Natural killer cell (primary cell): ENCODE measurements around the gene AGGF1. TPM values are rescaled to one million over a fixed set of nuclear protein-coding genes. Genes with fewer than 3 reads are reported as not detected.

Experiments
- ATAC-seq, 3 donors: fragments of 150-1000 bp in 2 of 3; fragments of 200-7000 bp in 1 of 3; cut with Tn5 transposase; 1 replicate in 1 of 3; 2 replicates in 2 of 3; pipeline ENCODE4 v1.10.0; 2021; ENCODE audit warnings: mild to moderate bottlenecking in 2 of 3, moderate library complexity in 2 of 3
- DNase-seq, 2 donors: peaks; one replicate each; pipeline versions ENCODE4 v3.0.0 to v3.0.0-alpha.2; 2013 to 2021; ENCODE audit warnings: mixed read lengths in 1 of 2
- H3K27ac ChIP-seq: one replicate; pipeline ENCODE4 v1.5.1; 2013; ENCODE audit warnings: mild to moderate bottlenecking, low read length
- H3K27me3 ChIP-seq: one replicate; pipeline ENCODE4 v1.6.1; 2013; ENCODE audit warnings: low read length; ENCODE audit not compliant: control insufficient read depth, insufficient read depth
- H3K36me3 ChIP-seq: one replicate; pipeline ENCODE4 v1.6.1; 2013; ENCODE audit warnings: low read length; ENCODE audit not compliant: control insufficient read depth, insufficient read depth
- H3K4me1 ChIP-seq: one replicate; pipeline ENCODE4 v1.6.1; 2013; ENCODE audit warnings: low read length; ENCODE audit not compliant: control insufficient read depth, insufficient read depth
- H3K4me3 ChIP-seq: one replicate; pipeline ENCODE4 v1.5.1; 2013; ENCODE audit warnings: low read length
- H3K9me3 ChIP-seq: one replicate; pipeline ENCODE4 v1.6.1; 2013; ENCODE audit warnings: low read length; ENCODE audit not compliant: control insufficient read depth, insufficient read depth
- H3K27ac Mint-ChIP-seq, 2 donors: one replicate each; pipeline ENCODE4 v1.8.0; 2022; ENCODE audit warnings: mild to moderate bottlenecking in 2 of 2, mixed read lengths in 2 of 2, moderate library complexity in 1 of 2
- H3K27me3 Mint-ChIP-seq, 2 donors: one replicate each; pipeline ENCODE4 v1.8.0; 2022; ENCODE audit warnings: low read depth in 2 of 2, mixed read lengths in 2 of 2
- H3K36me3 Mint-ChIP-seq: one replicate; pipeline ENCODE4 v1.8.0; 2022; ENCODE audit warnings: mixed read lengths
- H3K4me1 Mint-ChIP-seq, 2 donors: one replicate each; pipeline ENCODE4 v1.8.0; 2022; ENCODE audit warnings: mixed read lengths in 2 of 2
- H3K4me3 Mint-ChIP-seq: one replicate; pipeline ENCODE4 v1.8.0; 2022; ENCODE audit warnings: mild to moderate bottlenecking, moderate library complexity, mixed read lengths
- H3K9me3 Mint-ChIP-seq, 2 donors: one replicate each; pipeline ENCODE4 v1.8.0; 2022; ENCODE audit warnings: mixed read lengths in 2 of 2
- WGBS: methylation state at CpG from one replicate; pipeline ENCODE4 v1.1.7; 2013; ENCODE audit warnings: missing lambda C conversion rate; ENCODE audit not compliant: insufficient coverage; 5-methylcytosine and 5-hydroxymethylcytosine counted together
- intact Hi-C: fragments of 100-400 bp; cut with micrococcal nuclease; formaldehyde crosslinking; loops from one replicate; pipeline ENCODE4 v1.14.2; 2022
- total RNA-seq, 4 donors: library from RNA; stranded (reverse); fragments of 120-200 nt in 1 of 4; gene quantifications; one replicate each; pipeline versions ENCODE4 v1.2.3 to v1.2.4, GENCODE V29; 2013 to 2022
- TF ChIP-seq, protein P1 (sequence below): fragments of 200-600 bp; IDR thresholded peaks from one replicate; pipeline ENCODE4 v1.8.0; 2022; ENCODE audit warnings: antibody characterized with exemption

Gene AGGF1
- total RNA-seq, 3 donors from 2014 or later (not counting 1 experiment from before 2014, with no cell fraction given): 13.0 to 22.6 (median 15.0) TPM

DNA sequence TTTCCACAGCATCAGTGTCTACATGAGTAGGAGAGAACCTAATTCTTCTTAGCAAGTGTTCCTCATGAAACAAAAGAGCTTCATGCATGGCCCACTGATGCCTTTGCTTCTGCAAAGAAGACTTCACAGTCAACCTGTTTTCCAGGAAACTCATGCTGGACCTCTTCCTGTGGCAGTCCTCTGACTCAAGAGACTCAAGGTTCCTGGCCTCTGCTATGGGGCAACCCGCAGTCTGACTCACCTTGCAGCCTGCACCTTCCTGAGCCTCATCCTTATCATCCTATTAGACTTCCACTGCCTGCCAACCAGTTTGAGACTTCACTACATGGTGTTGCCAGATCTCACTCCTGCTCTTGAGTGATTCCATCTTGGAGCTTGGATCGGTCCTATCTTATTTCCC is 17.6 kb upstream of the AGGF1 start:
- Mint-ChIP-seq H3K27ac (no peak overlapping the region), H3K4me1 (no peaks in the 10 kb centered on the region), H3K36me3 (no peaks in the 10 kb centered on the region), H3K4me3 (no peak overlapping the region), H3K9me3 (no peaks in the 10 kb centered on the region), H3K27me3 (peaks cover 14 to 27% of the 10 kb centered on the region in 2 donors)
- TF ChIP-seq, protein P1, sequence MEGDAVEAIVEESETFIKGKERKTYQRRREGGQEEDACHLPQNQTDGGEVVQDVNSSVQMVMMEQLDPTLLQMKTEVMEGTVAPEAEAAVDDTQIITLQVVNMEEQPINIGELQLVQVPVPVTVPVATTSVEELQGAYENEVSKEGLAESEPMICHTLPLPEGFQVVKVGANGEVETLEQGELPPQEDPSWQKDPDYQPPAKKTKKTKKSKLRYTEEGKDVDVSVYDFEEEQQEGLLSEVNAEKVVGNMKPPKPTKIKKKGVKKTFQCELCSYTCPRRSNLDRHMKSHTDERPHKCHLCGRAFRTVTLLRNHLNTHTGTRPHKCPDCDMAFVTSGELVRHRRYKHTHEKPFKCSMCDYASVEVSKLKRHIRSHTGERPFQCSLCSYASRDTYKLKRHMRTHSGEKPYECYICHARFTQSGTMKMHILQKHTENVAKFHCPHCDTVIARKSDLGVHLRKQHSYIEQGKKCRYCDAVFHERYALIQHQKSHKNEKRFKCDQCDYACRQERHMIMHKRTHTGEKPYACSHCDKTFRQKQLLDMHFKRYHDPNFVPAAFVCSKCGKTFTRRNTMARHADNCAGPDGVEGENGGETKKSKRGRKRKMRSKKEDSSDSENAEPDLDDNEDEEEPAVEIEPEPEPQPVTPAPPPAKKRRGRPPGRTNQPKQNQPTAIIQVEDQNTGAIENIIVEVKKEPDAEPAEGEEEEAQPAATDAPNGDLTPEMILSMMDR: no peak
- Histone ChIP-seq H3K27me3 (no peaks in the 10 kb centered on the region), H3K36me3 (no peaks in the 10 kb centered on the region), H3K4me3 (no peak overlapping the region), H3K9me3 (no peaks in the 10 kb centered on the region), H3K4me1 (no peaks in the 10 kb centered on the region), H3K27ac (no peak overlapping the region)
- ATAC-seq: no peak
- 85% methylated on average over 2 of the region's 2 CpGs for WGBS
- intact Hi-C loops: no loop called here
- DNase-seq: no peak

DNA sequence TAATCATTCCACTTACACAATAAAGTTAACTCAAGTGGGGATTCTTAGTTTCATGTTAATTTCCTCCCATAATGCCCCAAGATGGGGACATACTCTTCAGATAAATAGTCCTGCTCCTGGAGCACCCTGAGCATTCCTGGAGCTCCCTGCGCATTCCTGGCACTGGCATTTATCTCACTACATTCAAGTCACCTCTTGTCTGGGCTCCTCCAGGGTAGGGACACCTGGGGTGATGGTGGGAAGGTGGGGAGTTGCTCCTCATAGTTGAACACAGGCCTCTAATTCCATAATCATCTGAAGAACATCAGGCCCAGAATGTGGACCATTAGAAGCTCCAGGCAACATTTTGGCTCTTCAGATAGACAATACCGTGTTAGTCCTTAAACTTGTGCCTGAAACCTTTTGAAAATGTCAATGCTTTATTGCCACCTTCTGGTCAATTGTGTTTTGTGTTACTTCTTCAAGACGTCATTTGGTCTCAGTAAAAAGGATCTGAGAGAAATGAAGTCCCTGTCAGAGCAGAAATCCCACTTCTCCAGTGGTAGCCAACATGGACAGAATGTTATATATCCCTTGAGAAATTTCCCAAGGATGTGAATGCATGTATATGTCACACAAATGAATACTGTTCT is 14.2 kb upstream of the AGGF1 start:
- Mint-ChIP-seq H3K27ac (no peak overlapping the region), H3K9me3 (no peaks in the 10 kb centered on the region), H3K27me3 (peaks cover 13 to 37% of the 10 kb centered on the region in 2 donors), H3K36me3 (no peaks in the 10 kb centered on the region), H3K4me1 (no peaks in the 10 kb centered on the region), H3K4me3 (no peak overlapping the region)
- Histone ChIP-seq H3K9me3 (no peaks in the 10 kb centered on the region), H3K4me3 (no peak overlapping the region), H3K36me3 (no peaks in the 10 kb centered on the region), H3K4me1 (no peaks in the 10 kb centered on the region), H3K27ac (no peak overlapping the region), H3K27me3 (no peaks in the 10 kb centered on the region)
- peak in 1 of 2 donors; percentile 32 for DNase-seq
- no peak for ATAC-seq
- intact Hi-C loops: no loop called here
- WGBS: 30% methylated on average over 3 of the region's 3 CpGs
- TF ChIP-seq, protein P1: no peak

DNA sequence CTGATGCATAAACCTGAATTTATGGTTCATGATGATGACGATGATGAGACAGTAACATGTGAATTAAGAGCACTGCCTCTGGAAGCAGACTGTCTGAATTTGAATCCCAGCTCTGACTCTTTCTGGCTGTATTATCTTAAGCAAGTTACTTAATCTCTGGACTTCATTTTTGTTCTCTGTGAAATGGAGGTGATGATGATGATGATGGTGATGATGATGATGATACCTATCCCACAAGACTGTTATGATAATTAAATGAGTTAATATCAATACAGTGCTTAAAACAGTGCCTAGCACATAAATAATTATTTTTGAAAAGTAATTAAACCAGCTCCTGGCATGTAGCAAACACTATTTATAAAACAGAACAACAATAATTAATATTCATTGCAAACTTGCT is 13.2 kb upstream of the AGGF1 start:
- no peaks in the 10 kb centered on the region for H3K27me3 ChIP-seq
- no peaks in the 10 kb centered on the region for H3K36me3 ChIP-seq
- intact Hi-C loops: no loop called here
- no peak overlapping the region for H3K4me3 ChIP-seq
- no peaks in the 10 kb centered on the region for H3K9me3 ChIP-seq
- no peak overlapping the region for H3K27ac Mint-ChIP-seq
- DNase-seq (no peak), ATAC-seq (no peak)
- no peaks in the 10 kb centered on the region for H3K4me1 Mint-ChIP-seq
- H3K27me3 Mint-ChIP-seq: peaks cover 13 to 36% of the 10 kb centered on the region in 2 donors
- H3K36me3 Mint-ChIP-seq: no peaks in the 10 kb centered on the region
- TF ChIP-seq, protein P1: no peak
- WGBS: 81% methylated on average over 1 of the region's 1 CpG
- H3K9me3 Mint-ChIP-seq: no peaks in the 10 kb centered on the region
- no peaks in the 10 kb centered on the region for H3K4me1 ChIP-seq
- H3K4me3 Mint-ChIP-seq: no peak overlapping the region
- H3K27ac ChIP-seq: no peak overlapping the region

DNA sequence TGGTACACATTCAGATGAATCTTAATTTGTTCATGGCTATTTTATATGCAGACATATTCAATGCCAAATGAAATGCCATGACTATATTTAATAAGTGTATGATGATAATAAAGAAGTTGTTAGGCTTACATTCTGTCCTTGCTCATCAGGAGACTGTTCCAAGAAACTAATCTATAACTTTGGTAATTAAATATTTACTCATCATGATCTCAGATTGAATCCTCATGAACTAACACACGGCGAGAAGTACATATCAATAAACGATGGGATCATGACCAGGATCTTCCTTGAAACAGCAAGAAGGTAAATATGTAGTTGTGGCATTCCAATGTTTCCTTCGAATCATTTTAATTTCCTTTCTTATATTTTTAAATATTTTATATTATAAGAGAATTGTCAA is 12.5 kb upstream of the AGGF1 start:
- intact Hi-C loops: no loop called here
- no peaks in the 10 kb centered on the region for H3K9me3 ChIP-seq
- DNase-seq (no peak), ATAC-seq (no peak)
- TF ChIP-seq, protein P1: no peak
- H3K27ac Mint-ChIP-seq: no peak overlapping the region
- peaks cover 5% of the 10 kb centered on the region for H3K27me3 ChIP-seq
- no peaks in the 10 kb centered on the region for H3K4me1 Mint-ChIP-seq
- H3K27me3 Mint-ChIP-seq: peaks cover 19 to 37% of the 10 kb centered on the region in 2 donors
- H3K36me3 Mint-ChIP-seq: no peaks in the 10 kb centered on the region
- no peaks in the 10 kb centered on the region for H3K4me1 ChIP-seq
- no peaks in the 10 kb centered on the region for H3K9me3 Mint-ChIP-seq
- 80% methylated on average over 1 of the region's 4 CpGs for WGBS
- H3K27ac ChIP-seq: no peak overlapping the region
- no peaks in the 10 kb centered on the region for H3K36me3 ChIP-seq
- H3K4me3 Mint-ChIP-seq: no peak overlapping the region
- no peak overlapping the region for H3K4me3 ChIP-seq
